ENCODE results near the gene LPCAT3.

- TF ChIP-seq CTCF (conservative IDR thresholded peaks at IDR 0.05; ENCODE audit: low read depth, low read length): peak; percentile 40
- no peak for TF ChIP-seq EZH2 (IDR thresholded peaks at IDR 0.05; ENCODE audit: borderline replicate concordance, low read depth, low read length, poor library complexity, severe bottlenecking)
Measured at GRCh38 chr12:7060353-7060954, 42.2 kb upstream of the LPCAT3 start, which contains the start of gene C1S.
